K562 (cell line): ENCODE results near the gene RNGTT. TPM values are rescaled to one million over a fixed set of nuclear protein-coding genes. Genes with fewer than 3 reads are reported as not detected.

Source experiments
- ATAC-seq: fragments of 200-7000 bp; cut with Tn5 transposase; 3 replicates; pipeline ENCODE4 v1.9.1; 2020; ENCODE audit warnings: moderate library complexity
- BruUV-seq: library from RNA; stranded (reverse); fragments of 400-500 nt; replicated peaks from 2 replicates; lab custom pipeline; 2021; lab: Mats Ljungman, UMichigan
- CTCF ChIA-PET: fragments of 300-600 bp; formaldehyde crosslinking; extraction: SDS; loops from one replicate; lab custom pipeline; 2021; ENCODE audit warnings: low intra/inter-chr PET ratio; lab: Yijun Ruan, JAX
- POLR2A ChIA-PET: fragments of 300-600, 350-650 bp; sonication (Branson Sonifier 250); formaldehyde crosslinking; extraction: SDS; loops from one replicate; lab custom pipeline; 2021; ENCODE audit warnings: antibody characterized with exemption, inconsistent platforms; lab: Yijun Ruan, JAX
- DNase-seq, 4 experiments: peaks; one replicate each; pipeline versions ENCODE4 v3.0.0 to v3.0.0-alpha.2; 2011 to 2018; ENCODE audit warnings: low spot score in 3 of 4, mixed read lengths in 3 of 4; ENCODE audit errors: extremely low read depth in 1 of 4
- FAIRE-seq: peaks from 2 replicates; lab custom pipeline; 2011; peaks lifted over from hg19 to GRCh38; lab: Jason Lieb, UNC
- H2AFZ ChIP-seq: 2 replicates; pipeline ENCODE4 v1.6.0; 2011; ENCODE audit warnings: low read depth, low read length, control low read depth, inconsistent platforms
- H3K27ac ChIP-seq: fragments of 200-600 bp; 3 replicates; pipeline ENCODE4 v1.8.0; 2011; ENCODE audit warnings: low read depth, mild to moderate bottlenecking, control low read depth, inconsistent platforms, low read length, moderate library complexity, mixed read lengths; ENCODE audit errors: extremely low read depth
- H3K27me3 ChIP-seq, 2 experiments: fragments of 300-600 bp in 1 of 2; 2 replicates in 1 of 2; 3 replicates in 1 of 2; pipeline versions ENCODE4 v1.6.0 to v1.8.0; 2011; ENCODE audit warnings: inconsistent platforms in 2 of 2, low read length in 2 of 2, mild to moderate bottlenecking in 1 of 2, mixed read lengths in 1 of 2, moderate library complexity in 1 of 2; ENCODE audit not compliant: control insufficient read depth in 2 of 2, insufficient read depth in 2 of 2
- H3K36me3 ChIP-seq: fragments of 300-600 bp; 3 replicates; pipeline ENCODE4 v1.8.0; 2011; ENCODE audit warnings: mild to moderate bottlenecking, low read length, inconsistent platforms; ENCODE audit not compliant: control insufficient read depth, insufficient read depth
- H3K4me1 ChIP-seq, 2 experiments: fragments of 200-600 bp in 1 of 2; replicated peaks in 1 of 2; 2 replicates in 1 of 2; 3 replicates in 1 of 2; pipeline versions ENCODE4 v1.5.1 to v1.8.0; 2011; ENCODE audit warnings: inconsistent platforms in 2 of 2, low read length in 2 of 2, mild to moderate bottlenecking in 1 of 2, mixed read lengths in 1 of 2, moderate library complexity in 1 of 2; ENCODE audit not compliant: control insufficient read depth in 2 of 2, insufficient read depth in 2 of 2
- H3K4me2 ChIP-seq: 2 replicates; pipeline ENCODE4 v1.6.1; 2011; ENCODE audit warnings: low read length, control low read depth, inconsistent platforms, mixed read lengths; ENCODE audit not compliant: insufficient read depth
- H3K4me3 ChIP-seq: fragments of 200-600 bp; sonication (generic), shearing (Covaris generic); 2 replicates; pipeline ENCODE4 v1.5.1; 2016; ENCODE audit warnings: control low read depth, inconsistent platforms
- H3K79me2 ChIP-seq: fragments of 200-600 bp; 3 replicates; pipeline ENCODE4 v1.8.0; 2011; ENCODE audit warnings: low read length, inconsistent platforms; ENCODE audit not compliant: control insufficient read depth, insufficient read depth
- H3K9ac ChIP-seq, 2 experiments: 2 replicates each; pipeline versions ENCODE4 v1.6.0 to v1.6.1; 2011; ENCODE audit warnings: low read depth in 2 of 2, low read length in 2 of 2, control low read depth in 1 of 2, inconsistent platforms in 1 of 2, mild to moderate bottlenecking in 1 of 2, mixed read lengths in 1 of 2; ENCODE audit not compliant: insufficient read depth in 1 of 2
- H3K9me1 ChIP-seq: one replicate; pipeline ENCODE4 v1.6.0; 2011; ENCODE audit warnings: inconsistent platforms, mild to moderate bottlenecking, low read length, moderate library complexity; ENCODE audit not compliant: control insufficient read depth, insufficient read depth
- H3K9me3 ChIP-seq: replicated peaks from 2 replicates; pipeline ENCODE4 v1.5.1; 2011; ENCODE audit warnings: low read depth, low read length, inconsistent platforms; ENCODE audit not compliant: control insufficient read depth, insufficient read depth
- H4K20me1 ChIP-seq: replicated peaks from 2 replicates; pipeline ENCODE4 v1.6.1; 2011; ENCODE audit warnings: low read length, inconsistent platforms, mixed read lengths; ENCODE audit not compliant: control insufficient read depth, insufficient read depth
- ARID3B ChIP-seq: fragments of 250-450 bp; sonication (Bioruptor Pico); IDR thresholded peaks from 2 replicates; pipeline ENCODE4 v1.4.0; 2020; ENCODE audit warnings: borderline replicate concordance
- CXXC5 ChIP-seq: fragments of 250-450 bp; sonication (Bioruptor Pico); IDR thresholded peaks from 2 replicates; pipeline ENCODE4 v1.8.0; 2022; ENCODE audit warnings: inconsistent platforms, mild to moderate bottlenecking, moderate library complexity
- E2F6 ChIP-seq, 2 experiments: IDR thresholded peaks; 2 replicates each; pipeline ENCODE4 v1.6.1; 2011; ENCODE audit warnings: borderline replicate concordance in 1 of 2, control low read depth in 1 of 2, low read depth in 1 of 2, low read length in 1 of 2, mild to moderate bottlenecking in 1 of 2, mixed read lengths in 1 of 2, moderate library complexity in 1 of 2; ENCODE audit not compliant: insufficient read depth in 1 of 2, insufficient read length in 1 of 2, poor library complexity in 1 of 2, severe bottlenecking in 1 of 2; ENCODE audit errors: extremely low read depth in 1 of 2
- ETV6 ChIP-seq, 3 experiments: fragments of 150-350 bp in 1 of 3; sonication (generic) in 1 of 3; formaldehyde crosslinking in 1 of 3; IDR thresholded peaks; 2 replicates each; pipeline versions ENCODE4 v1.6.1 to v1.8.0; 2014 to 2022; ENCODE audit warnings: borderline replicate concordance in 2 of 3, low read depth in 2 of 3, antibody characterized with exemption in 1 of 3, low read length in 1 of 3, mild to moderate bottlenecking in 1 of 3, missing genetic modification reagents in 1 of 3
- MLX ChIP-seq, 2 experiments: fragments of 450-650 bp in 1 of 2; sonication (generic) in 1 of 2; formaldehyde crosslinking; conservative IDR thresholded peaks; 2 replicates each; pipeline versions ENCODE4 v1.4.0 to v1.8.1; 2020 to 2022; ENCODE audit warnings: mild to moderate bottlenecking in 1 of 2, missing genetic modification reagents in 1 of 2
- MYNN ChIP-seq, 2 experiments: sonication (generic); formaldehyde crosslinking in 1 of 2; IDR thresholded peaks; 2 replicates each; pipeline versions ENCODE4 v1.5.0 to v1.6.1; 2016 to 2020; ENCODE audit warnings: antibody characterized with exemption in 1 of 2, missing genetic modification reagents in 1 of 2
- PKNOX1 ChIP-seq: fragments of 450-650 bp; IDR thresholded peaks from 2 replicates; pipeline ENCODE4 v1.6.1; 2016
- TCF7L2 ChIP-seq: fragments of 150-350 bp; IDR thresholded peaks from 2 replicates; pipeline ENCODE4 v1.6.1; 2016; ENCODE audit warnings: low read depth, mild to moderate bottlenecking, low read length, moderate library complexity
- ZNF263 ChIP-seq: sonication (generic); formaldehyde crosslinking; IDR thresholded peaks from 2 replicates; pipeline ENCODE4 v1.8.0; 2022; ENCODE audit warnings: mild to moderate bottlenecking, missing genetic modification reagents, borderline replicate concordance
- ZNF277 ChIP-seq: fragments of 250-450 bp; sonication (Bioruptor Pico); IDR thresholded peaks from 2 replicates; pipeline ENCODE4 v1.8.0; 2022; ENCODE audit warnings: inconsistent platforms, mild to moderate bottlenecking, moderate library complexity, borderline replicate concordance
- ZNF395 ChIP-seq: fragments of 200-800 bp; sonication (Bioruptor generic); IDR thresholded peaks from 2 replicates; pipeline ENCODE4 v1.6.1; 2017; ENCODE audit warnings: missing genetic modification characterization, missing compliant biosample characterization
- WGBS: fragments of 100-300 bp; shearing (Covaris generic); methylation state at CpG from one replicate; pipeline ENCODE4 v1.1.6; 2016; ENCODE audit warnings: low coverage, mixed read lengths; ENCODE audit not compliant: insufficient coverage; ENCODE audit errors: missing lambda C conversion rate; 5-methylcytosine and 5-hydroxymethylcytosine counted together
- in situ Hi-C: fragments of 300-500 bp; cut with MboI; formaldehyde crosslinking; loops from 4 replicates; pipeline ENCODE4 v1.15.0; 2018; ENCODE audit warnings: inconsistent platforms, mixed read lengths
- intact Hi-C: fragments of 100-400 bp; cut with micrococcal nuclease; formaldehyde crosslinking; loops from 2 replicates; pipeline ENCODE4 v1.14.2; 2022
- polyA plus RNA-seq, 8 experiments: library from polyadenylated mRNA; depleted of rRNA in 4 of 8; stranded (reverse) in 5 of 8; unstranded in 3 of 8; fragments of >200 nt; fragmentation: Nextera tagmentation in 2 of 8; fragmentation: Illumina TruSeq in 1 of 8; extraction: Ambion mirVana in 2 of 8; extraction: Trizol in 1 of 8; gene quantifications; 2 replicates each; pipeline versions ENCODE4 v1.2.1 to v1.2.3, GENCODE V29; 2011 to 2014; ENCODE audit warnings: inconsistent platforms in 1 of 8, missing spikeins in 1 of 8
- total RNA-seq, 7 experiments: library from RNA; depleted of rRNA in 6 of 7; stranded (reverse); fragments of >200 nt in 6 of 7; fragmentation: Illumina TruSeq in 2 of 7; extraction: Trizol in 2 of 7; gene quantifications; 2 replicates each; pipeline versions ENCODE4 v1.2.1 to v1.2.3, GENCODE V29; 2011 to 2021; ENCODE audit warnings: low replicate concordance in 1 of 7

The RNGTT gene
- total and polyA plus RNA-seq, 9 of the 15 experiments (the other 6 are each of a cell fraction or from before 2014, with no cell fraction given), result 6.1 to 31.7 (median 19.5) TPM

- TF ChIP-seq ZNF395 (CRISPR knock-in tag), result no peak
- no peak for TF ChIP-seq ETV6 (IDR thresholded peaks at IDR 0.05; ENCODE audit: borderline replicate concordance in 1 of 2, low read depth in 2 of 2, low read length in 1 of 2)
- no peak for TF ChIP-seq ETV6 (CRISPR knock-in tag; IDR thresholded peaks at IDR 0.05; ENCODE audit: borderline replicate concordance)
- TF ChIP-seq CXXC5 (CRISPR knock-in tag), result no peak
- TF ChIP-seq ARID3B (CRISPR knock-in tag), result no peak
Measured at GRCh38 chr6:88814909-88815308, 148.5 kb downstream of the RNGTT start (continued).

- WGBS, result 72% methylated on average over 5 of the region's 5 CpGs
- Histone ChIP-seq H4K20me1 (no peaks in the 10 kb centered on the region), H3K79me2 (no peaks in the 10 kb centered on the region), H3K4me1 (peaks cover 0 to 5% of the 10 kb centered on the region in 2 experiments; a peak in 1 of 5 replicates), H2AFZ (no peak overlapping the region), H3K9ac (no peak overlapping the region), H3K4me3 (no peak overlapping the region), H3K4me2 (no peak overlapping the region), H3K9me1 (no peaks in the 10 kb centered on the region), H3K9me3 (no peaks in the 10 kb centered on the region), H3K27me3 (no peaks in the 10 kb centered on the region), H3K27ac (no peak overlapping the region), H3K36me3 (no peaks in the 10 kb centered on the region; the same call in 2 of the 3 replicates)
- intact Hi-C loops, result no loop called here
- ATAC-seq (no peak), DNase-seq (no peak), FAIRE-seq (no peak)
- in situ Hi-C loops, result no loop called here
- BruUV-seq, result no TSS peak
- TF ChIP-seq ZNF277 (CRISPR knock-in tag) (no peak), PKNOX1 (no peak), ZNF263 (CRISPR knock-in tag) (no peak), TCF7L2 (no peak), MLX (CRISPR knock-in tag; conservative IDR thresholded peaks at IDR 0.05) (no peak), MYNN (IDR thresholded peaks at IDR 0.05) (no peak), MYNN (CRISPR knock-in tag; IDR thresholded peaks at IDR 0.05) (no peak), E2F6 (IDR thresholded peaks at IDR 0.05; ENCODE audit: borderline replicate concordance in 1 of 2, extremely low read depth in 1 of 2, insufficient read depth in 1 of 2, insufficient read length in 1 of 2, low read depth in 1 of 2, low read length in 1 of 2, poor library complexity in 1 of 2, severe bottlenecking in 1 of 2) (no peak)
- POLR2A ChIA-PET, result no interaction called here
- CTCF ChIA-PET, result interaction anchor here (0.7 kb wide), 1 partner anchor 357 kb away, joined by 4 read pairs; no protein-coding TSS in a partner anchor
Measured at GRCh38 chr6:88813045-88813444, 150.4 kb downstream of the RNGTT start.
